Stimulated activated CD8-positive, alpha-beta memory T cell treated with anti-CD3 and anti-CD28 coated beads, Interleukin-7, amount 100 ng/mL, for 24 hours (primary cell): Measurements from ENCODE around the gene BCOR.

Experiments
- DNase-seq: peaks from one replicate; pipeline ENCODE4 v3.0.0-alpha.2; 2020; ENCODE audit warnings: low read depth

Gene BCOR

GRCh38 chrX:40112996-40113395 lies 15.2 kb upstream of the BCOR start:
- no peak for DNase-seq

- DNase-seq = no peak
Measured at GRCh38 chrX:40111868-40112267, 14.1 kb upstream of the BCOR start.

GRCh38 chrX:40109288-40110008 lies 11.7 kb upstream of the BCOR start:
- no peak for DNase-seq

- DNase-seq = no peak
Measured at GRCh38 chrX:40108959-40109287, 11.2 kb upstream of the BCOR start.

GRCh38 chrX:40108162-40108958 lies 10.6 kb upstream of the BCOR start:
- no peak for DNase-seq

GRCh38 chrX:40107291-40108161 lies 9.8 kb upstream of the BCOR start:
- DNase-seq = no peak

GRCh38 chrX:40106676-40107290 lies 9.0 kb upstream of the BCOR start:
- no peak for DNase-seq

GRCh38 chrX:40105835-40106675 lies 8.3 kb upstream of the BCOR start:
- DNase-seq = no peak

GRCh38 chrX:40104985-40105834 lies 7.5 kb upstream of the BCOR start:
- no peak for DNase-seq

- DNase-seq = no peak
Measured at GRCh38 chrX:40104630-40104984, 6.8 kb upstream of the BCOR start.

GRCh38 chrX:40103565-40104323 lies 6.0 kb upstream of the BCOR start:
- no peak for DNase-seq

GRCh38 chrX:40102393-40103381 lies 4.9 kb upstream of the BCOR start:
- DNase-seq = no peak

- DNase-seq = no peak
Measured at GRCh38 chrX:40101430-40101802, 3.7 kb upstream of the BCOR start.

- no peak for DNase-seq
Measured at GRCh38 chrX:40100537-40101429, 3.0 kb upstream of the BCOR start.

GRCh38 chrX:40100141-40100536 lies 2.4 kb upstream of the BCOR start:
- DNase-seq = no peak

GRCh38 chrX:40099055-40099958 lies 1.5 kb upstream of the BCOR start:
- DNase-seq = no peak
